HG02943 (cell line): ENCODE measurements around the gene LIN28A.
"Not testable (repeated sequence)": the region's sequence is repeated elsewhere in the genome, so short reads cannot be mapped to it uniquely, and the experiment has no call there.

Experiments used
- ATAC-seq: cut with Tn5 transposase; IDR thresholded peaks from one replicate; pipeline ENCODE4 v1.9.1; 2021; ENCODE audit warnings: mild to moderate bottlenecking, low read depth, moderate library complexity; ENCODE audit not compliant: unreplicated experiment

LIN28A gene, protein sequence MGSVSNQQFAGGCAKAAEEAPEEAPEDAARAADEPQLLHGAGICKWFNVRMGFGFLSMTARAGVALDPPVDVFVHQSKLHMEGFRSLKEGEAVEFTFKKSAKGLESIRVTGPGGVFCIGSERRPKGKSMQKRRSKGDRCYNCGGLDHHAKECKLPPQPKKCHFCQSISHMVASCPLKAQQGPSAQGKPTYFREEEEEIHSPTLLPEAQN

GRCh38 chr1:26410706-26411623 is at the start of gene LIN28A:
Gene LIN28A, plus strand, starts transcription at chr1:26410817. Its CDS starts 75 bp downstream, at chr1:26410892.
- ATAC-seq, result no peak

DNA sequence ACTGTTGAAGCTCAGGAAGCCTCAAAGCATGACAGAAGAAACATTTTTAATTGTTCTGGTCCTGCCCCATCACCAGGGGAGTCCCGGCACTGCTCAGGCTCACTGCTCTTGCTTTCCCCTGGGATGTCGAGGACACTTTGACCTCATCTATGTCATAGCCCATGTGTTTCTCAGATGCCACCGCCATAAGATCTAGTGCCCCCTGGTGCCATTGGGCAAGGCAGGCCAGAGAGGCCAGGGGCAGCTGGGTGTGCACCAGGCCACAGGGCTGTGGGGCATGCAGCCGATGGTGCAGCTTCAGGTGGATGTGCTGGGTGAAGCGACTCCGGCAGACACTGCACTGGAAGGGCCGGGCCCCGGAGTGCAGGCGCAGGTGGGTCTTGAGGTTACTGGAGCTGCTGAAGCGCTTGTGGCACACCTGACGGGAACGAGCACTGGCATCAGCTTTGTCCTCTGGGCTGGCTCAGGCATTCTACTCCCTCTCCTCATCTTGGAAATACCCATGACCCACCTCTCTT is 49.0 kb upstream of the LIN28A start:
- ATAC-seq, result no peak

DNA sequence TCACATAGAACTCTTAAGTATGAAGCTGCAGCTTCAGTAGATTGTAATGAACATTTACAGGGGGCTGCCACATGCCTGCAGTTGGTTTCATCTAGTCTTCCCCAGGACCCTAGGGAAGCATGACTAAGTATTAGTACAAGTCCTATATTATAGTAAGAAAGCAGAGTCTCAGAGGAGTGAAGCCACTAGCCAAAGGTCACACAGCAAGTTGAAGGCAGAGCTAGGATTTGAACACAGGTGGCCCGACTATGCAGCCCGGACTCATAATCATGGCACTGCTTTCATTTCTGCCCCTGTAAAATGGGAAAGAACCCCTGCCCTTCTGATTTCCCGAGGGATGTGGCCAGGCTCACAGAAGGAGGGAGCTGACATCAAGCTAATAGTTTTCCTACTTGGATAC is 48.3 kb upstream of the LIN28A start:
- no peak for ATAC-seq

DNA sequence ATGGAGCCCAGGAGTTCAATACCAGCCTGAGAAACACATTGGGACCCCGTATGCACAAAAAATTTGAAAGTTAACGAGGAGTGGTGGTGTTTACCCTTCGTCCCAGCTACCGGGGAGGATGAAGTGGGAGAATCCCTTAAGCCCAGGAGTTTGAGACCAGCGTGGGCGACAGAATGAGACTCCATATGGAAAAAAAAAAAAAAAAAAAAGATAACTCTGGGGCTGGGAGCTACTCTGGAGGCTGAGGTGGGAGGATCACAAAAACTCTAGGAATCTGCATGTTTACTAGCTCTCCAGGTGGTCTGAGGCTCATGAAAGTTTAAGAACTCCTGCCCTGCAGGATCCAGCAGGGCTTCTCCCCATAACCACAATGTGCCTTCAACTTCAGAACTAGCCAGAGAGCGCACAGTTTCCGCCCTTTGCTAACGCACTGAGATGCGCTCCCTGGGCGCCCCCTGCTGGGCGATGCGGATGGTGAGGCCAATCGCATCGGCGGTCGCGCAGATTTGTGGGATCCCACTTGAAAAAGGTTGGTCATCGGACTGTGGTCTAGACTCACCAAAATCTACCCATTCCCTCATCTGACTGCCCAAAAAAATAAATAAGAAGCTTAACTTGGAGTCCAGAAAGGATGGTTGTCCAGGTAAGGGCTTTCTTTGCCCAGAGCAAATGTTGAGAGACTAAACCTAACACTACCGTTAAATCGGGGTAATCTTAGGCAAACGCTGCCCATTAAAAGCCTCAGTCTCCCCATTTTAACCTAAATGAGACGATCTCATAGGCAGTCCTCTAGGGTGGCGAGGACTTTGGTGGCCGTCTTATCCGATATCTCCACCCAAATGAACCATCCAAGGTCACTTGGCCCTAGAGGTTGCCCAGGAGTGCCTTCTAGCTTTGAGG is 46.8 kb upstream of the LIN28A start:
- no peak for ATAC-seq

- no peak for ATAC-seq
These were observed 45.7 kb upstream of the LIN28A start for GRCh38 chr1:26364956-26365355.

DNA sequence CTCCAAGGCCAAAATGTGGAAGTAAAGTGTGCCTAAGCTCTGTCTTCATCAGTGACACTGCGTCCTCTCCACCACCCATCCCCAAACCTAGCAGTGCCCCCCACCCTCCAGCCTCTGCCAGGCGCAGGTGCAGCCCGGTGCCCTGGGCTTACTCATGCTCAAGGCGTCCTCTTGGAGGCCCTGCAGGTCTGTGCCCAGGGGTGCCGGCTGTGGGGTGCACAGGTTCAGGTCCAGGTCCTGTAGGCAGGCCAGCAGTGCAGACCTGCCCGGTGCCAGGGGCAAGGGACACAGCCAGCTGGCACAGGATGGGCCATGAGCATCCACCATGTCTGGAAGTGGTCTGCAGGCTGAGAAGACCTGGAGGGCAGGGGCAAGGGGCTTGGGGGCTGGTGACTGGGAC is 43.2 kb upstream of the LIN28A start:
- ATAC-seq, result no peak

DNA sequence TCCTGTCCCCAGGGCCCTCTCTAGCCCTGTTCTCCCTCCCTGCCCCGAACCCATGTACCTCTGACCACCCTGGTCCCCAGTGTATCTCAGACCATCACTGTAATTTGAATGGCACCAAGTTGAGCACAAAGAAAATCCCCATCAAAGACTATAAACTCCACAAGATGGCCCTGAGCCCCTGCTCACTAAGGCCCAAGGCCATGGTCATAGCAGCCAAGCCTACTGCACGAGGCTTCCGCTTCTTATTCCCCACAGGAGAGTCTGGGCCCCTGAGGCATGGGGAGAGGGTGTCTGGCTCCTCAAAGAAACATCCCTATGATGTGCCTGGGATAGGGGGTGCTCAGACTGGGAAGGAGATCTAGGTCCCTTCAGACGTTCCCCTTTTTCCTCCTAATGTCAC is 42.6 kb upstream of the LIN28A start:
- ATAC-seq, result no peak

GRCh38 chr1:26368486-26368885 is 42.1 kb upstream of the LIN28A start:
- ATAC-seq, result no peak

- ATAC-seq, result no peak
These were observed 39.8 kb upstream of the LIN28A start for GRCh38 chr1:26370591-26371382.

GRCh38 chr1:26372039-26372438 is 38.6 kb upstream of the LIN28A start:
- no peak for ATAC-seq

DNA sequence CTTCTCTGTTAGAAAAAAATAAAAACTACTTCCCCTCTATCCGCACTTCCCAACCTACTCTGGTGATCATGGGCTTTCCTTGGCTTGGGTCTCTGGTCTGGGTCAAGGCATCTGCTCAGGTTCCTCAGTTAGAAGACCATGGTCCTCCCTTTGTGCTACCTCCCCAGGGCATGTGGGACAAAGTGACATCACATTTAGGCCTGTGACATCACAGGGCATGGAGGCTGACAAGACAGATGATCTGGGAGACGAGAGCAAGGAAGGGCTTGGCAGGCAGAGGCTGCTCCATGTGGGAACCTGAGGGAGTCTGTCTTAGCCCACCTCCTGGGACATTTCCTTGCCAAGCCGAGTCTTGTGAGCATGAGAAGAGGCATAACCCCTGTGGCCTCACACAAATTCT is 38.0 kb upstream of the LIN28A start, which contains the start of gene ZNF683:
TSS of gene ZNF683 (minus strand) at position 140 of the 400 bp plus-strand sequence. CDS start 4,179 bp downstream, outside the sequence.
- ATAC-seq, result not testable (repeated sequence)

GRCh38 chr1:26373281-26373680 is 37.3 kb upstream of the LIN28A start:
- no peak for ATAC-seq

- ATAC-seq, result no peak
These were observed 36.8 kb upstream of the LIN28A start for GRCh38 chr1:26373789-26374188.

DNA sequence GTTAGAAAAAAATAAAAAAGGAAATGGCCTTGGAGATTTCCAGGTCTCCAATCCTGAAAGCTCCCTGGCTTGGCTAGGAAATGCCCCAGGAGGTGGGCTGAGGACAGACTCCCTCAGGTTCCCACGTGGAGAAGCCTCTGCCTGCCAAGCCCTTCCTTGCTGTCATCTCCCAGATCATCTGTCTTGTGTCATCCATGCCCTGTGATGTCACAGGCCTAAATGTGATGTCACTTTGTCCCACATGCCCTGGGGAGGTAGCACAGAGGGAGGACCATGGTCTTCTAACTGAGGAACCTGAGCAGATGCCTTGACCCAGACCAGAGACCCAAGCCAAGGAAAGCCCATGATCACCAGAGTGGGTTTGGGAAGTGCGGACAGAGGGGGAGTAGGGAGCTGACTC is 36.3 kb upstream of the LIN28A start:
- ATAC-seq, result not testable (repeated sequence)

DNA sequence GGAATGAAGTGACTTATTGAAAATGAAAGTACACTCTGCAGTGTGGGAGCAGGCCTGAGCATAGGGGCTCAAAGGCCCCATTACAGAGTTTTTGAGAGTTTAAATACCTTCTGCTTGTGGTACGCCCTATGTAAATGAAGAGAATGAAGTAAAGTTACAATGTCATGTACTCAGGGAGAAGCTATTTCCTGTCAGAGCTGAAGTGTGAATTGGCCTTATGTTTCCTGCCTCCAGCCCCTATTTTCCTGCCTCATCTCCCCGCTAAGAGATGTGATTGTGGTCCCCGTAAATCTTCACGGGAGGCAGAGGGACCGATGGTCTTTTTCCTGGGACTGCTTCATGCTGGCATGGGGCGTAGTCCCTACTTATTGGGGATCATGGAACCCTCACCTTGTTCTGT is 35.5 kb upstream of the LIN28A start:
- no peak for ATAC-seq

GRCh38 chr1:26376050-26376449 is 34.6 kb upstream of the LIN28A start:
- ATAC-seq, result no peak

GRCh38 chr1:26378088-26378878 is 32.3 kb upstream of the LIN28A start:
- ATAC-seq, result no peak

DNA sequence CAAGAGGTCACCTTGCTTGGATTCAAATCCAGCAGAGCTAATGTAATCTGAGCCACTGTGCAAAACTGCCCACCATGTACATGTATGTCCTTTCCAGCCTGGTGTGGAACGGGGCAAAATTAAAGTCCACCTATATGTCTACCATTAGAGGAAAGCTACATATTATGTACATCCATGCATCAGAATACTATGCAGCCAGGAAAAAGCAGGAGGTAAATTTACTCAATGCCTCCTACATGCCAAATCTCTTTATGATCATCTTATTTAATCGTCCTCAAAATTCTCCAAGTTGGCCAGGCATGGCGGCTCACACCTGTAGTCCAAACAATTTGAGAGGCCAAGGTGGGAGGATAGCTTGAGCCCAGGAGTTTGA is 31.8 kb upstream of the LIN28A start:
- ATAC-seq, result no peak

GRCh38 chr1:26384076-26384475 is 26.5 kb upstream of the LIN28A start:
- ATAC-seq, result no peak
